GM08714 (cell line): Measurements from ENCODE around the gene RPP25L.

ENCODE experiments used
- H3K4me3 ChIP-seq: fragments of 200-500 bp; sonication (Bioruptor generic); 2 replicates; pipeline ENCODE4 v1.5.1; 2014; ENCODE audit warnings: mild to moderate bottlenecking, low read length, inconsistent platforms
- ZNF274 ChIP-seq: IDR thresholded peaks from 2 replicates; pipeline ENCODE4 v1.6.1; 2012; ENCODE audit warnings: mild to moderate bottlenecking, low read depth, low read length

Gene RPP25L

GRCh38 chr9:34588671-34589635, 22.9 kb downstream of the RPP25L start:
- H3K4me3 ChIP-seq: no peak overlapping the region
- no peak for TF ChIP-seq ZNF274

DNA sequence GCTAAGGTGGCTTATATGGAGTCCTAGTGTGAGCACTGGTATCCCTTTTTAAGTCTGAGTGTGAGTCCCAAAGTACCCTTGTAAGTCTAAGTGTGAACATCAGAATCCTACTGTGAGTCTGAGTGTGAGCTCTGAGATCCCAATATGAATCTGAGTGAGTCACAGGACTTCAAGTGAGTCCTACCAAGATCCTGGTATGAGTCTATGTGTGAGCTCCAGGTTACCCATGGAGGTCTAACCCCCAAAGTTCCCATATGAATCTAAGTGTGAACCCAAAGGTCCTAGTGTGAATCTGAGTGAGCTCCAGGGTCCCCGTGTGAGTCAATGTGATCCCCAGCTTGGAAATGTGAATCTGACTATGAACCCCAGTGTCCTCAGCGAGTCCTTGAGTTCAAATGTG, 24.6 kb downstream of the RPP25L start:
- no peak overlapping the region for H3K4me3 ChIP-seq
- TF ChIP-seq ZNF274: no peak

DNA sequence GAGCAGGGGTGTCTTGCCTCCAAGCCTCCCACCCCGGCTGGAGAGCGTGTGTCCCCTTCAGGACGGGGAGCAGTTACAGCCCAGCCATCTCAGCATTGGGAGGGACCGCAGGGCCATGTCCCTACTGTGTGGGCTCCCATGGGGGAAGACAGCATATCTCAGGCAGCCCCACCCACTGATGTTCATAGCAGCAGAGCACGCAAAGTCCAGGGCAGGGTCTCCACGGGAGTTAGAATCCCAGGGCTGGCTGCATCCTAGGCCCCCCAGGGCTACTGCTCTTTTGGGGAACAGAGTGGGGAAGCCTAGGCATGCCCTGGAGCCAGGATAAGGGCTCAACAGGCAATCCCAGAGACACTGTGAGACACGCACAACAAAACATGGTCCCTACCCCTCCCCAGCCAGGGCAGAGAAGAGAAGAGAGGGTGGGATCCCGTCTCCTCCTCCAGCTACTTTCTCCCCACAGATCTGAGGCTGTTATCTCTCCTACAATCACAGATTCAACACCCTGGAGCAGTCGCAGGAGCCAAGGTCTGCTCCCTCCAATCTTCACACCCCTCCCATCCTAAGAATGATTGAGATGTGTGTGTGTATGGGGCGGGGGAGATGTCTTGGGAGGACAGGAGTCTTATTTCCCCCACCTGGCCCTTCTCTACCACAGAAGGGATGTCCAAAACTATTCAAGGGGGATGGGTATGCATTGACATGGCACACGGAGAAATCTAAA, 25.8 kb downstream of the RPP25L start:
- TF ChIP-seq ZNF274: no peak
- no peak overlapping the region for H3K4me3 ChIP-seq

GRCh38 chr9:34584970-34585369, 26.9 kb downstream of the RPP25L start:
- H3K4me3 ChIP-seq: no peak overlapping the region
- no peak for TF ChIP-seq ZNF274

DNA sequence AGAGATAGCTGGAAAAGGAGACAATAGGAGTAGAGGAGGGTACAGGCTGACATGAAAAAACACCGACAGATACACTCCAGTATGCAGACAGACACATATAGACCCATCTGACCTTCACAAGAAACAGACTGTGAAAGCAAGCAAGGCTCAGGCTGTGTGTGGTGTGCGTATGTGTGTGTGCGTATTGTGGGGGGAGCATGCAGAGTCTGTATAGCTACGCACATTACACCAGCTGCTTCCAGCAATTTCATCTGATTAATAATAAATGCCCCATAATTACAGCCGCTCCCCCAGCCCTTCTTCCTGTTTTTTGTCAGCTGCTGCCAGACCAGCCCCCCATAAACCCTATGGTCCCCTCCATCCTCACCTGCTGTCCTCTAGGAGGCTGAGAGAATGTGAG, 29.1 kb downstream of the RPP25L start:
- TF ChIP-seq ZNF274: no peak
- no peak overlapping the region for H3K4me3 ChIP-seq

GRCh38 chr9:34581318-34581717, 30.6 kb downstream of the RPP25L start:
- no peak for TF ChIP-seq ZNF274

DNA sequence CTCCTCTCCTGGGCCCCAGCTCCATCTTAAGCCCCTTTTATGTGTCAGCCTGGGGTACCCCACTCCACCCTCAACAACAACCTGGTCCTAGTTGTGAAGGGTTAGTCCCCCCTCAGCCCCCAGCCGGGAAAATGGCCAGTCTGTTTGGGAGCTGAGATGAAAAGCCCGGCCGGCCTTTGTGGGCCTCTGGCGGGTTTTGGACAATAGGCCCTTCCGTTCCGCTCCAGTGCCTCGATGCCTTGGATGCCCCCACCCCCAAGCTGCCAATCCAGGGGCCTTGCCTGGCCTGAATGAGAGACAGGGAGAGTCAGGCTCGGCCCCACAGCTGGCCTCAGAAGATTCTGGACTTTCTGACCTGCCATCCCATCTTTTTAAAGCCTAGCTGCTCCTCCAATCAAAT, 31.5 kb downstream of the RPP25L start:
- TF ChIP-seq ZNF274: no peak
- H3K4me3 ChIP-seq: no peak overlapping the region

More at GRCh38 chr9:34581318-34581717, 30.6 kb downstream of the RPP25L start:
- H3K4me3 ChIP-seq: no peak overlapping the region

DNA sequence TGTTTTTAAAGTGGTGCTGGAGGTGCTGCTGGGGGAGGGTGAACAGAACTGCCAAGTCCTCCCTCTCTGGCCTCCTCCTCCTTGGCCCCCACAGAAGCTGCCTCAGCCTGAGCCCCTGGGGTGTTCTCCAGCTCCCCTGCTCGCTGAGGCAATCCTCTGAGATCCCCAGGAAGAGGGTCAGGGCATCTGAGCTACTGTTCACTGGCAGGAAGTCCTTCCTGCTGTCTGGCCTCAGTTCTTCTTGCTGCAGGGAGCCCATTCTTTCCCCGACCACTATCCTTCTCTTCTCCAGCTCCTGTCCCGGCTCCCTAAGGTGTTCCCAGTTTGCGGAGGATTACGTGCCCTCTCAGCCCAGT, 32.1 kb downstream of the RPP25L start:
- no peak overlapping the region for H3K4me3 ChIP-seq
- no peak for TF ChIP-seq ZNF274

DNA sequence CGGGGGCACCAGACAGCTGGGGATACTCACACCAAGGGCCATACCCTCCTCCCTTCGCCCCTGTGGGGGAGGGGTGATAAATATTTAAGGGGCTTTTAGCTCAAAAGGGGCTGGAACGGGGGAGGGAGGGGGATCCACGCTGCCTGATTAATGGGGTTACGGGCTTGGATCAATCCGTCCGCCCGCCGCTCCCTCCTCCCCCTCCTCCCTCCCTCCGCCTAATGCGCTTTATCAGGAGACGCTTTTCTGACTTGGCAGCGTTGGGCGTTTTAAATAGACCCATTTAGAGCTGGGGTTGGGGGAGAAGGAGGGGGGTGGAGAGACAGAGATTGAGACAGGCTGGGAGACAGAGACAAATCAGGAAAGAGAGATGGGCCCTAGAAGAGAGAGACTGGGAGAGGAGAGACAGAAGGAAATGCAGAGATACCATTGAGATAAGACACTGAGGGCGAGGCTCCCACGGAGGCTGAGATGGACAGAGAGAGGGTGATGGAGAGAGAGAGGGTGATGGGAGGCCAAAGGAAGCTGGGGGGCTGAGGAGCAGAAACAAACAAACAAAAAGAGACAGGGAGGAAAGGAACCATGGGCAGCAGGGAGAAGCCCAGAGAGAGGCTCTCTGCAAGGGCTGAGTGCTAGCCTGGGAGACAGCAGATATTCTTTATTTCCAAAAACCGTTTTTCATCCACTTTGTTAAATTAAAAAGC, 32.6 kb downstream of the RPP25L start:
- no peak overlapping the region for H3K4me3 ChIP-seq
- no peak for TF ChIP-seq ZNF274

GRCh38 chr9:34578241-34579103, 33.4 kb downstream of the RPP25L start:
- no peak for TF ChIP-seq ZNF274
- H3K4me3 ChIP-seq: no peak overlapping the region

- H3K4me3 ChIP-seq: no peak overlapping the region
- no peak for TF ChIP-seq ZNF274
Observed at GRCh38 chr9:34577400-34578240, 34.3 kb downstream of the RPP25L start.

- H3K4me3 ChIP-seq: no peak overlapping the region
- no peak for TF ChIP-seq ZNF274
Observed at GRCh38 chr9:34576597-34577399, 35.1 kb downstream of the RPP25L start.
